Activated gamma-delta T cell treated with anti-CD3 and anti-CD28 coated beads, Interleukin-2, amount 50 U/mL, for 16 hours (primary cell): ENCODE measurements around the gene ME1.
"Not testable (repeated sequence)": the region's sequence is repeated elsewhere in the genome, so short reads cannot be mapped to it uniquely, and the experiment has no call there.

Experiments used
- DNase-seq: peaks from one replicate; pipeline ENCODE4 v3.0.0-alpha.2; 2020; ENCODE audit warnings: low read depth

Gene ME1

GRCh38 chr6:83352424-83353061 is 78.3 kb downstream of the ME1 start:
- DNase-seq = no peak

DNA sequence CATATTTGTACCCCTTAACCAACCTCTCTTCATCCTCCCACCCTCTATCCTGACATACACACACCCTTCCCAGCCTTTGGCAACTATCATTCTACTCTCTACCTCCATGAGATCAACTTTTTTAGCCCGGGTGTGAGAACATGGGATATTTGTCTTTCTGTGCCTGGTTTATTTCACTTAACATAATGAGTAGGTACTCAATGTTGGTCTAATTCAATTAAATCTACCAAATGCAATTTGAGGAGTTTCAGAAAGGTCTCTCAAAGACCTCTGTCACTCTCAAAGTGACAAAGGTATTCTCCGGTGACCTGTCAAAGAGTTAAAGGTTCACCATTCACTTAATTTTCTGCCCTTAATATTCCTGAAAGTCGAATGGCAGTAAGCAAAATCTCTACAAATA is 87.7 kb downstream of the ME1 start:
- no peak for DNase-seq

DNA sequence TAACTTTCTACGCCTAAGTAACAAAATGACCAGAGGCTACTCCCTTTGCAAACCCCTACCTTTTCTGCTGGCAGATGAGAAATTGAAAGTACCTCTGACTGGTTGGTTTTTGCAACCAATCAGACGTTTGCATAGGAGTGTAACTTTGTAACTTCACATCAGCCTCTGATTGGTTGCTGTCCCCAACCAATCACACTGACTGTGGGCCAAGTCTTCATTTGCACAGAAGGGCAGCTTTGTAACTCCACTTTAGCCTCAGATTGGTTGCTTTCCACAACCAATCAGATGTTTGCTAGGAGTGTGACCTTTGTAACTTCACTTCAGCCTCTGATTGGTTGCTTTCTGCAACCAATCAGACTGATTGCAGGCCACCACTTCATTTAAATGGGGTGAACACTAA is 89.1 kb downstream of the ME1 start:
- no peak for DNase-seq

DNA sequence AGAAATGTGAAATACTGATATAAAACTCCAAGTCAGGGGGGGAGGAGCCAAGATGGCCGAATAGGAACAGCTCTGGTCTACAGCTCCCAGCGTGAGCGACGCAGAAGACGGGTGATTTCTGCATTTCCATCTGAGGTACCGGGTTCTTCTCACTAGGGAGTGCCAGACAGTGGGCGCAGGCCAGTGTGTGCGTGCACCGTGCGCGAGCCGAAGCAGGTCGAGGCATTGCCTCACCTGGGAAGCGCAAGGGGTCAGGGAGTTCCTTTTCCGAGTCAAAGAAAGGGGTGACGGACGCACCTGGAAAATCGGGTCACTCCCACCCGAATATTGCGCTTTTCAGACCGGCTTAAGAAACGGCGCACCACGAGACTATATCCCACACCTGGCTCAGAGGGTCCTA is 96.9 kb downstream of the ME1 start:
- not testable (repeated sequence) for DNase-seq

DNA sequence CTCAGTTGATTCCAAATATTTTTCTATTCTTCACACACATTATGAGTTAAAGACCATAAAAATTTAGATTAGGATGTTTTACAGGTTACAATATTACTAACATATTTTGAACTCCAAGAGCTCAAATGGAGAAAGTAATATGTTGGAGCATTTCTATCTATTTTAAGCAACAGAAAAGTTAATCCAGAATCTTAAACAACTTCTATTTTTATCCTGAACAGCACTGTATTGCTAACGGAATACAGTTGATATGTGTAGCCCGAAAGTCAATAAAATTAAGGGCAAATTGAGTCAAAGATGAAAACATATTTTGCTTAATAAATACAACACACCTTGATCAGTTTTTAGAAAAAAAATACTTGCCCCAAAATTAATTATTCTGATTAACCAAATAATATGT is 97.4 kb downstream of the ME1 start:
- DNase-seq = no peak

DNA sequence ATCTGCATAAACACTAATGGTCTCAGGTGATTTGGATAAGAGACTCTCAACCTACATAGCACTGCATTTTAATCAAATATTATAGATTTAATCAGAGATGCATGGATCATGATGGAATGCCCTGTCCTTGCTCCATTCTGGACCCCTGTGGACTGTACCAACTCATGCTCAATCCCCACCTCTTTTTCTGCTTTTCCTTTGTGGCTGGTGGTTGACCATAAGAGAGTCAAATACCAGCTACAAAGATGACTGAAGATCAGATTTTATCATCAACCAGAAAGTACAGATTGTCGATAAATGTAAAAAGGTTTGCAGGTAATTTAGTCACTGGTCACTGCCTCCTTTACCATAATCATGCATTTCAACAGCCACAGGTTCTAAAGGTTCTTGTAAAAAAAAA is 116.2 kb downstream of the ME1 start:
- DNase-seq = no peak

DNA sequence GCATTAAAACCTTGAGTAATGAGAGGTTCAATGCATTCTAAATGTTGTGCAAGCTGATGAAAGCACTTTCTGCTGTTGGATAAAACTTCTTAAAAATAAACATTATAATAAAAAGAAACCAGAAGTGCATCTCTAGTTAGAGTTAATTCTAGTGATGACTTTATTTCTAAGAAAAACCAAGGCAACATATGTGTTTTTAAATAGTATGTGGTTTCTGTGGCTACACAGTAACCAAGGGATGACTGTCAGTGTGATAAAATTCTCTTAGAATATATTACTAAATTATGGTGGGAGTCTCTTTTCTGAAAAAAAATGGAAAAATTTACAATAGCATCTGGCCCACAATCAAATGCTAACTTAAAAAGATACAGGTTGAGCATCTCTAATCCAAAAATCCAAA is 117.0 kb downstream of the ME1 start:
- no peak for DNase-seq

GRCh38 chr6:83311231-83311630 is 119.6 kb downstream of the ME1 start:
- no peak for DNase-seq

DNA sequence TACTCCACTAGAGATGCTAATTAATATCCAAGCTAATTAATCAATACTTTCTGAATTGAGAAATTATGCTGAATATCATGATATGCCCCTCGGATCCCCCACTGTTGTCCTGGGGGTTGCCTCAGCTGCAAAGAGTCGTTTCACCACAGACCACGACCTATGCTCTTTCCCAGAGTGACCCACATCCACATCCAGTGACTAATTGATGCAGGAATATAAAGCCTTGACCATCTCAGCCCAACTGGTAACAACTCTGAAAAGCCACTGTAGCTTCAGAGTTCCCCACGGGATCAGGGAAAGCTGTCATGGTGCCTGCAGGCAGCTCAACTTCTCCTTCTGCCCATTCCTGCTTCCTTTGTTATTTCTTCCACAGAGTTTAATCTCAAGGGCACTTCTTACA is 120.8 kb downstream of the ME1 start:
- DNase-seq = no peak

GRCh38 chr6:83309344-83309743 is 121.5 kb downstream of the ME1 start:
- DNase-seq = no peak

GRCh38 chr6:83308833-83309232 is 122.0 kb downstream of the ME1 start:
- no peak for DNase-seq

DNA sequence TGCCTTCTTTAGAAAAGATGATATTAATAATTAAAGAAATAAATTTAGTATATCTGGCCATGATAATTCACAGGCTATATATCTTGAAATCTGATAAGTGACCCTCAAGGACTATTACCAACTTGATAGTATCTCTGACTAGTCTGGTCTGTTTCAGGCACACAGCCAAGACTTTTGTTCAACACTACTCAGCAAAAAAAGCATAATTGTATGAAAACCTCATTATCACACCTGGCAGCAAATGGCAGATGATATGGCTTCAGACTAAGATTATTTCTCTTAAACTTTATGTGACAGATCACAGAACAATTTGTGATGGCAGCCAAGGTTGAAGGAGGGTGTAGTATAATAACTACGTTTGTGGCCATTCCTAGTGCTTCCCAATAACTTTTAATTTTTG is 123.0 kb downstream of the ME1 start:
- no peak for DNase-seq

DNA sequence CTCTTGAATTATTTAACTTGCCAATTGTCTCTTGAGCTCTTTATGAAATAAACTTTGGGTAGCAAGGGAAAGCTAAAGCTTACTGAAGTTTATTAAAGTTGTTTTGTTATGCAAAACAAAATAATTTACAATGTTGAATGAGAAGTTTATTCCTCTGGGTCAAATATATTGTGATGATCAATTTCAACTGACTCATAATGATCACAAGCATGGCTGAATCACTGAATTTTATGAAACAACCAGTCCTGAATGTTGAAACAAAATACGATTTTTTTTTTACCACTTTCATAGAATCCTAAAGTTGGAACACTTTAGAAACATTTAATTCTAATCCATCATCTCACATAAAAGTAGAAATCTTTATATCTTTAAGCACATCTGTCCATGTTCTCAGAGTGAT is 127.4 kb downstream of the ME1 start:
- no peak for DNase-seq

DNA sequence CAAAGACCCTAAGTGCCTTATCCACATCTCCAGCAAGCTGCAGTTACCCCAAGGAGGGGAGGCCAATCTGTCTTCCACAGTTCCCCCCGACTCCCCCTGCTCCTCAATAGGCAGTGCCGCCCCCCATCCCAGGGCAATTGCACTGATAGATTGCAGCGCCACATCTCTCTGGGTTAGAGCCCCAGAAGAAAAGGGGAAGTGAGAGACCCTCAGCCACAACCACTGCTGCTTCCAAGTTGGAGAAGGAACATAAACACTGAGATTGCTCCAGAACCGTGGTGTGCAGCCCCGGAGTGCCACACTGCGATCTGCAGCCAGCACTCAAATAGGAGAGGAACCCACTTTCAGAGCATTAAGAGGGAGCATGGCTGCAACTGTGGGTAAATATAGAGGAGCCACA is 136.2 kb downstream of the ME1 start:
- DNase-seq = no peak

- no peak for DNase-seq
Observed at GRCh38 chr6:83292900-83293843, 137.7 kb downstream of the ME1 start.

DNA sequence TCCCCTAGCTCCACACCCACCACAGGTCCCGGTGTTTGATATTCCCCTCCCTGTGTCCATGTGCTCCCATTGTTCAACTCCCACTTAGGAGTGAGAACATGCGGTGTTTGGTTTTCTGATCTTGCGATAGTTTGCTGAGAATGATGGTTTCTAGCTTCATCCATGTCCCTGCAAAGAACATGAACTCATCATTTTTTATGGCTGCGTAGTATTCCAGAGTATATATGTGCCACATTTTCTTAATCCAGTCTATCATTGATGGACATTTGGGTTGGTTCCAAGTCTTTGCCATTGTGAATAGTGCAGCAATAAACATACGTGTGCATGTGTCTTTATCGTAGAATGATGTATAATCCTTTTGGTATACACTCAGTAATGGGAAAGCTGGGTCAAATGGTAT is 143.6 kb downstream of the ME1 start:
- not testable (repeated sequence) for DNase-seq

DNA sequence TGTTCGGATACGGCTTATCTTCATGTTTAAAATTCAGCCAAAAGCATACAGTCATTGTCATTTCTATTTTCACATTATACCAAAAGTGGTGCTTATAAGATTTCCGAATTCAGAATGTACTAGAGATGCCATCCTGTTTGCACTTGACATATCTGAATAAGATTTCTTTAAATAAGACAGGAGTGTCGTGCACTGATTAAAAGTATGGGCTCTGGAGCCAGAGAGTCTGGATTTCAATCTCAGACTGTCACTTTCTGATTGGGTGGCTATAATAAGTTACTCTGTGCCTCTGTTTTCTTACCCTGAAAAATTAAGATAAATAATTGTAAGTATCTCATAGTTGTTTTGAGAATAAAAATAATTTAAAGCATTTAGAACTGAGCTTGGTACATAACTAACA is 144.9 kb downstream of the ME1 start:
- DNase-seq = no peak

- no peak for DNase-seq
Observed at GRCh38 chr6:83273596-83273995, 157.3 kb downstream of the ME1 start.

- DNase-seq = no peak
Observed at GRCh38 chr6:83270971-83271719, 159.7 kb downstream of the ME1 start.

- no peak for DNase-seq
Observed at GRCh38 chr6:83265384-83265783, 165.5 kb downstream of the ME1 start.

DNA sequence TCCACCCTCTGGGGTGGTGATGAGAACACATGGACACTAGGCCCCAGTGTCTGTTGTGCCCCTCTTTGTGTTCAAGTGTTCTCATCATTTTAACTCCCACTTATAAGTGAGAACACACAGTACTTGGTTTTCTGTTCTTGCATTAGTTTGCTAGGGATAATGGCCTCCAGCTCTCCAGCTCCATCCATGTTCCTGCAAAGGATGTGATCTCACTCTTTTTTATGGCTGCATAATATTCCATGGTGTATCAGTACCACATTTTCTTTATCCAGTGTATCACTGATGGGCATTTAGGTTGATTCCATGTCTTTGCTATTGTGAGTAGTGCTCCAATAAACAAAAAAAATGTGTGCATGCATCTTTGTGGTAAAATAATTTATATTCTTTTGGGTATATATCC is 170.3 kb downstream of the ME1 start:
- DNase-seq = no peak

- no peak for DNase-seq
Observed at GRCh38 chr6:83258517-83258916, 172.3 kb downstream of the ME1 start.

DNA sequence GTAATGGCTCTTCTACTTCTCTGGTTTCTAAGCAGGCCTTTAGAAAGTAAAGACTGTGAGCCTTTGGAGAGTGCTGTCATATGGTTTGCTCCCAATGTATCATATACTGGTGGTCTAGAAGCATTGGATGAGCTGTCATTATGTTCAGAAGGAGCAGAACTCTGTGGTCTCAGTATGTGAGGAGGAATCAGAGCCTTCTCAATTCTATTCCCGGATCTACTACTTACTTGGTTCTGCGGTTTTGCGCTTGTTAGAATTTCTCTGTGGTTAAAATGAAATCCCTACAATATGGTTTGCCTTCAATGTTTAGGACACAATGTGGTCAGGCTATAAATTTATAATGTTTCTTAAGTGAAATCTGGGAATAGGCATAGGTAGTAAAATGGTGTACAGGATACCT is 173.1 kb downstream of the ME1 start:
- no peak for DNase-seq
